Transverse colon (tissue), 4 donors: ENCODE measurements around the gene RAD54L.

Source experiments
- POLR2AphosphoS5 ChIP-seq, 3 donors: sonication (generic); formaldehyde crosslinking; IDR thresholded peaks; one replicate each; pipeline ENCODE4 v1.6.1; 2016; ENCODE audit warnings: antibody characterized with exemption in 3 of 3
- TF ChIP-seq, protein P1 (sequence below), 5 experiments: fragments of 200-600 bp in 3 of 5; fragments of 450-650 bp in 2 of 5; sonication (generic) in 3 of 5; IDR thresholded peaks; 1 replicate in 2 of 5; 2 replicates in 3 of 5; pipeline ENCODE4 v1.5.1; 2016 to 2017; ENCODE audit warnings: antibody characterized with exemption in 5 of 5, inconsistent platforms in 3 of 5, mild to moderate bottlenecking in 2 of 5, moderate library complexity in 1 of 5

DNA sequence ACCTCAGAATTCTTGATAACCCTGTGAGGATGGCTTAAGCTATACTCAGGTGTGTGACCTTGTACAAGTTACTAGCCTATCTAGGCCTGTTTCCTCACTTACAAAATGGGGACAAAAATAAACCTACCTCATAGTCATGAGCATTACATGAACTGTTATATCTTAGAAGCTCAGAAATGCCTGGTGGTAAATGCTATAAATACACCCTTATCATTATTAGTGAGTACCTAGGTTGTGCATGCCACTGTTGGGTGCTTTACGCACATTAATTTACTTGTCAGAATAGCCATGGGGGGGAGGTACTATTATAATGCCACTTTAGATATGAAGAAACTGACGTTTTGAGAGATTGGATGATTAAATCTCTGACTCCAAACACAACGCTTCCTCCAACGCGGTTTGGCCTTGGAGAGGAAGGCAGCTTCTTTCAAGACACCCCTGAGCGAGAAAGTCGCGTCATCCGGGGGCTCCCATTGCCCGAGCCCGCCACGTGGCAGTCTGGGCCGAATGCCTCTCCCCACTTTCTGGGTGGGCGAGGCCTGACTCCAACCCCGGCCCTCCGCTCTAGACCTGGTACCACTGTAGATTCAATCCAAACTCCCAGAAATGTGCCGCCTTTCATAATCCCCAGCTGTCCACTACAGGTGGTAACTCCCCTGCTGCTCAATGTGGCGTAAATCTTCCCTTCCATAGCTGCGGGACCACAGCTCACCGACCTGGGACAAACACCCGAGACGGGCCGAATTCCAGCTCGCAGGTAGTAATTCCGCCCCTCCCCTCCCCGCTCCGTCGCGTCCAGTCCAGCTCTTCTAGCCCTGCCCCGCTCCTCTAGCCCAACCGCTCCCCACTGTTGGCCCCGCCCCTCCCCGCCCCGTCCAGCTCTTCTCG lies 771 bp upstream of the RAD54L start:
- TF ChIP-seq, protein P1, sequence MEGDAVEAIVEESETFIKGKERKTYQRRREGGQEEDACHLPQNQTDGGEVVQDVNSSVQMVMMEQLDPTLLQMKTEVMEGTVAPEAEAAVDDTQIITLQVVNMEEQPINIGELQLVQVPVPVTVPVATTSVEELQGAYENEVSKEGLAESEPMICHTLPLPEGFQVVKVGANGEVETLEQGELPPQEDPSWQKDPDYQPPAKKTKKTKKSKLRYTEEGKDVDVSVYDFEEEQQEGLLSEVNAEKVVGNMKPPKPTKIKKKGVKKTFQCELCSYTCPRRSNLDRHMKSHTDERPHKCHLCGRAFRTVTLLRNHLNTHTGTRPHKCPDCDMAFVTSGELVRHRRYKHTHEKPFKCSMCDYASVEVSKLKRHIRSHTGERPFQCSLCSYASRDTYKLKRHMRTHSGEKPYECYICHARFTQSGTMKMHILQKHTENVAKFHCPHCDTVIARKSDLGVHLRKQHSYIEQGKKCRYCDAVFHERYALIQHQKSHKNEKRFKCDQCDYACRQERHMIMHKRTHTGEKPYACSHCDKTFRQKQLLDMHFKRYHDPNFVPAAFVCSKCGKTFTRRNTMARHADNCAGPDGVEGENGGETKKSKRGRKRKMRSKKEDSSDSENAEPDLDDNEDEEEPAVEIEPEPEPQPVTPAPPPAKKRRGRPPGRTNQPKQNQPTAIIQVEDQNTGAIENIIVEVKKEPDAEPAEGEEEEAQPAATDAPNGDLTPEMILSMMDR (IDR thresholded peaks at IDR 0.05) = no peak
- TF ChIP-seq POLR2AphosphoS5 (IDR thresholded peaks at IDR 0.05) = no peak
